Parathyroid adenoma (tissue), 2 donors: ENCODE data around the gene CELSR3.

Source experiments
- H2AFZ ChIP-seq: fragments of 300-600 bp; sonication (generic); one replicate; pipeline ENCODE4 v1.7.0; 2017; ENCODE audit warnings: antibody characterized with exemption, mild to moderate bottlenecking
- H3K27ac ChIP-seq: fragments of 300-600 bp; sonication (generic); one replicate; pipeline ENCODE4 v1.7.0; 2017
- H3K27me3 ChIP-seq: fragments of 300-600 bp; sonication (generic); one replicate; pipeline ENCODE4 v1.7.0; 2017; ENCODE audit warnings: low read length; ENCODE audit not compliant: control insufficient read depth, insufficient read depth
- H3K36me3 ChIP-seq: fragments of 300-600 bp; sonication (generic); one replicate; pipeline ENCODE4 v1.7.0; 2017; ENCODE audit warnings: low read length; ENCODE audit not compliant: control insufficient read depth, insufficient read depth
- H3K4me1 ChIP-seq: fragments of 300-600 bp; sonication (generic); one replicate; pipeline ENCODE4 v1.7.0; 2017; ENCODE audit warnings: control low read depth
- H3K4me2 ChIP-seq: fragments of 300-600 bp; sonication (generic); one replicate; pipeline ENCODE4 v1.7.0; 2017; ENCODE audit warnings: low read length
- H3K4me3 ChIP-seq: fragments of 300-600 bp; sonication (generic); one replicate; pipeline ENCODE4 v1.7.0; 2017; ENCODE audit warnings: low read depth, low read length
- H3K79me2 ChIP-seq: fragments of 300-600 bp; sonication (generic); one replicate; pipeline ENCODE4 v1.7.0; 2017; ENCODE audit warnings: control low read depth
- H3K9ac ChIP-seq: fragments of 300-600 bp; sonication (generic); one replicate; pipeline ENCODE4 v1.7.0; 2017; ENCODE audit warnings: mild to moderate bottlenecking
- H3K9me3 ChIP-seq: fragments of 300-600 bp; sonication (generic); one replicate; pipeline ENCODE4 v1.7.0; 2017; ENCODE audit warnings: low read length; ENCODE audit not compliant: control insufficient read depth
- TF ChIP-seq, protein P1 (sequence below): fragments of 300-600 bp; sonication (generic); IDR thresholded peaks from one replicate; pipeline ENCODE4 v1.7.0; 2017; ENCODE audit warnings: antibody characterized with exemption, mild to moderate bottlenecking
- donor health status: primary hyperparathyroidism.

CELSR3 gene

DNA sequence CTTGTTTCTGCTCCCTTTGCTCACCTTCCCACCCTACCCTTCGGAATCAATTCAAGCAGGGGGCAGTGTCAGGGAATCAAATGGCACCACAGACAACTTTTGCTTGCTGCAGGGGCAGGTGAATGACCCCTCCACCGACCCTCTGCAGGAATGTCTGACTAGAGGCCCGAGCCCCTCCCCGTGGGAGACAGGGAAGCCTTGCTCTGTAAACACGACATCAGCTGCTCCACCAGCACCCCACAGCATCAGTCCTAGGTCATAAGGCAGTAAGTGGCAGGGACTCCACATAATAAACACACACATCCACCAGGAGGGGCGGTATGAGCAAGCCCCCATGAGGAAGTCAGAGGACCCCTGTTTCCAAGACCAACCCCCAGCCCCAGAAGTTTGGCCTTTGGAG, 25.4 kb downstream of the CELSR3 start:
- Histone ChIP-seq H3K9ac (no peak overlapping the region), H3K9me3 (no peaks in the 10 kb centered on the region)

GRCh38 chr3:48636149-48636655, 26.5 kb downstream of the CELSR3 start:
- H3K27me3 ChIP-seq, result no peaks in the 10 kb centered on the region
- H3K4me2 ChIP-seq, result peak overlapping the region; percentile 94
- TF ChIP-seq, protein P1, sequence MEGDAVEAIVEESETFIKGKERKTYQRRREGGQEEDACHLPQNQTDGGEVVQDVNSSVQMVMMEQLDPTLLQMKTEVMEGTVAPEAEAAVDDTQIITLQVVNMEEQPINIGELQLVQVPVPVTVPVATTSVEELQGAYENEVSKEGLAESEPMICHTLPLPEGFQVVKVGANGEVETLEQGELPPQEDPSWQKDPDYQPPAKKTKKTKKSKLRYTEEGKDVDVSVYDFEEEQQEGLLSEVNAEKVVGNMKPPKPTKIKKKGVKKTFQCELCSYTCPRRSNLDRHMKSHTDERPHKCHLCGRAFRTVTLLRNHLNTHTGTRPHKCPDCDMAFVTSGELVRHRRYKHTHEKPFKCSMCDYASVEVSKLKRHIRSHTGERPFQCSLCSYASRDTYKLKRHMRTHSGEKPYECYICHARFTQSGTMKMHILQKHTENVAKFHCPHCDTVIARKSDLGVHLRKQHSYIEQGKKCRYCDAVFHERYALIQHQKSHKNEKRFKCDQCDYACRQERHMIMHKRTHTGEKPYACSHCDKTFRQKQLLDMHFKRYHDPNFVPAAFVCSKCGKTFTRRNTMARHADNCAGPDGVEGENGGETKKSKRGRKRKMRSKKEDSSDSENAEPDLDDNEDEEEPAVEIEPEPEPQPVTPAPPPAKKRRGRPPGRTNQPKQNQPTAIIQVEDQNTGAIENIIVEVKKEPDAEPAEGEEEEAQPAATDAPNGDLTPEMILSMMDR, result no peak
- no peaks in the 10 kb centered on the region for H3K9me3 ChIP-seq
- H3K4me1 ChIP-seq, result peaks cover 14% of the 10 kb centered on the region
- H3K9ac ChIP-seq, result no peak overlapping the region
- H3K36me3 ChIP-seq, result no peaks in the 10 kb centered on the region
- peak overlapping the region; percentile 1 for H3K27ac ChIP-seq
- H2AFZ ChIP-seq, result peak overlapping the region; percentile 94
- peaks cover 2% of the 10 kb centered on the region for H3K79me2 ChIP-seq
- peak overlapping the region; percentile 91 for H3K4me3 ChIP-seq

More for the DNA sequence above, 25.4 kb downstream of the CELSR3 start:
- Histone ChIP-seq H3K79me2 (peaks cover 2% of the 10 kb centered on the region), H3K4me2 (no peak overlapping the region), H3K4me3 (no peak overlapping the region), H3K27me3 (no peaks in the 10 kb centered on the region), H3K27ac (no peak overlapping the region), H3K4me1 (peaks cover 14% of the 10 kb centered on the region), H3K36me3 (no peaks in the 10 kb centered on the region), H2AFZ (no peak overlapping the region)
- TF ChIP-seq, protein P1, result no peak

DNA sequence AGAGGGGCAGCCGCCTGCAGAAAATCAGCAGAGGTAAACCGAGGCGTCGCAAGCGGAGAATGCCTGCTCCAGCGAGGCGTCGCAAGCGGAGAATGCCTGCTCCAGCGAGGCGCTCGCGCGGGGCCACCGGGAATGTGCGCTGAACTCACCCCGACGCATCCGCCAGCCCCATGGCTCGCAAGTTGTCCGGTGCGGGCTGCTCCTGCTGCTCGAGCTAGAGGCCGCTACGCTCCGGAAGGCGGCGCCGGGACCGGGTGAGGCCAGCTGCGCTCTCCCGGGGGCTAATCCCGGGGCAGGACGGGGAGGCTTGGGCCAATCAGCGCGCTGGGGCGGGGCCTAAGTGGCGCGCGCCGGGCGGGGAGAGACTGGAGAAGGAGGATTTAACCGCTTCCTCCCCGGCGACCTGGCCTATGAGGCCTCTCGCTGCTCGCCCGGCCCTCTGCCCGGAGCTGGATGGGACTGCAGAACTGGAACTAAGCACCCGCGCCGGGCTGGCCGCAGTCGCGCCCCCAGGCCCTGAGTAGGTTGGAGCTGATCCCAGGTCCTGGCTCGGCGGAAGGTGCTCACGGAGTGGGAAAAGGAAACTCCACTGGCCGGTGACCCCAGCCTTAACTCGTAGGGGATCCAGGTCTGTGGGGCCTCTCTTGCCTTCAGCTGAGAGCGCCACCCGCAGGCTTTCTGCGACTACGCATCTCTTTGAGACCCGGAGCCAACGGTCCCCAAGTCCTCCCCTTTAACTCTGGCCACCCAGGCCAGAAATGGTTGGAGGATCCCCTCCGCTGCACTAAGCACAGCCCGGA, 27.3 kb downstream of the CELSR3 start, which contains the start of gene SLC26A6:
SLC26A6 (minus strand) TSS at position 240 of the 800 bp plus-strand sequence; CDS start at position 172, 68 bp downstream.
- H3K4me3 ChIP-seq, result peak within 1 kb of the TSS; percentile 91
- H2AFZ ChIP-seq, result peak within 1 kb of the TSS; percentile 94
- no peaks in the 10 kb centered on the region for H3K9me3 ChIP-seq
- H3K9ac ChIP-seq, result no peak within 1 kb of the TSS
- H3K4me2 ChIP-seq, result peak within 1 kb of the TSS; percentile 94
- no peaks in the 10 kb centered on the region for H3K36me3 ChIP-seq
- TF ChIP-seq, protein P1, result peak; percentile 50
- H3K79me2 ChIP-seq, result peaks cover 2% of the 10 kb centered on the region
- peak within 1 kb of the TSS; percentile 1 for H3K27ac ChIP-seq
- H3K27me3 ChIP-seq, result no peaks in the 10 kb centered on the region
- peaks cover 14% of the 10 kb centered on the region for H3K4me1 ChIP-seq

DNA sequence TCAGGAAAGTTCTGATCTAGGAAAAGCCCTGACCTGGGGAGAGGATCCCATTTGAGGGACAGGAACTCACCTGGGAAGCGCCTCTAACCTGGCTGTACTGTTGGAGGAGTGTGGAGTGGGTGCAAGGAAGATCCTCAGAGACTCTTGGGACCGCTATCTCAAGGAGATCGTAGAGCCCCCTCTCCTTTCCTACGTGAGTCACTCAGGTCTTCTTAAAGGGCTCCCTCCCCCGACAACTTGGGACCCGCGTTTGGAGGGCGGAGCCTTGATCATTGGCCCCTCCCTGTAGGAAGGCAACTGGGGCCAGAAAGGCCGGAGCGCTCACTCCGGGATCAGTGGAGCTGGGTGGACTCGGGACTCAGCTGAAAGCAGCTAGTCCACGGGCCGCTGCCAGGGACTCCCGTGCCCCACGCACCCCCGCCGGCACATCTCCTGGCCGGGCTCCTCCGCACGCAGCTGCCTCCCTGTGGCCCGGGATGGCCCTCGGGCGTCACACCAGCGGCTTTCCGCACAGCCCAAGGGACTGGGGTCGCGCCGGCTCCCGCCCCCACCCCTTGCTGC, 27.9 kb downstream of the CELSR3 start:
- peak overlapping the region; percentile 94 for H2AFZ ChIP-seq
- TF ChIP-seq, protein P1, result no peak
- H3K27me3 ChIP-seq, result no peaks in the 10 kb centered on the region
- no peaks in the 10 kb centered on the region for H3K9me3 ChIP-seq
- no peak overlapping the region for H3K9ac ChIP-seq
- peak overlapping the region; percentile 91 for H3K4me3 ChIP-seq
- H3K4me2 ChIP-seq, result peak overlapping the region; percentile 94
- no peak overlapping the region for H3K27ac ChIP-seq
- H3K4me1 ChIP-seq, result peaks cover 14% of the 10 kb centered on the region
- H3K36me3 ChIP-seq, result no peaks in the 10 kb centered on the region
- peaks cover 2% of the 10 kb centered on the region for H3K79me2 ChIP-seq
